ENCODE results near the gene MIPOL1.

MIPOL1 gene

GRCh38 chr14:37232907-37233481 is 35.3 kb downstream of the MIPOL1 start:
- peak; percentile 17 for DNase-seq (ENCODE audit: low spot score)

DNA sequence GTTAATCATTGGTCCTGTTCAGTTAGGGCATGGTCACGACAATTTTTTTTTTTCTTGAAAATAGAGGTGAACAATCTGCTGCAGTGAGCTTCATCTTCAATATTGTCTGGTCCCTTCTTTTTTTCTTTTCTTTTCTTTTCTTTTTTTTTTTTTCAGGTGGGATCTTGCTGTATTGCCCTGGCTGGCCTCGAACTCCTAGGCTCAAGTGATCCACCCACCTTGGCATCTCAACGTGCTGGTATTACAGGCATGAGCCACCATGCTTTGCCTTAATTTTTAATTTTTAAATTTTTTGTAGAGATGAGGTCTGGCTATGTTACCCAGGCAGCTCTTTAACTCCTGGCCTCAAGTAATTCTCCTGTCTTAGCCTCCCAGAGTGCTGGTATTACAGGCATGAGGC is 36.5 kb downstream of the MIPOL1 start:
- DNase-seq (ENCODE audit: low spot score), result no peak

DNA sequence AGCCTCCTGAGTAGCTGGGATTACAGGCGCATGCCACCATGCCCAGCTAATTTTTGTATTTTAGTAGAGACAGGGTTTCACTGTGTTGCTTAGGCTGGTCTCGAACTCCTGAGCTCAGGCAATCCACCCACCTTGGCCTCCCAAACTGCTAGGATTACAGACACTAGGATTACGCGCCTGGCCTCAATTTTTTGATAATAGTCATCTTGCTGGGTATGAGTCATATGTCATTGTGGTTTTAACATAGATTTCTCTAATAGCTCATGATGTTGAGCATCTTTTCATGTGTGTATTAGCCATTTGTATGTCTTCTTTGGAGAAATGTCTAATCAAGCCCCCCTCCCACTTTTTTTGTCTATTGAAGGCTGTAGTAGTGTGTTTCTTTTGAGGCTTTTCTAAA is 38.3 kb downstream of the MIPOL1 start:
- DNase-seq (ENCODE audit: low spot score), result peak; percentile 2

GRCh38 chr14:37237094-37237493 is 39.4 kb downstream of the MIPOL1 start:
- DNase-seq (ENCODE audit: low spot score), result no peak

DNA sequence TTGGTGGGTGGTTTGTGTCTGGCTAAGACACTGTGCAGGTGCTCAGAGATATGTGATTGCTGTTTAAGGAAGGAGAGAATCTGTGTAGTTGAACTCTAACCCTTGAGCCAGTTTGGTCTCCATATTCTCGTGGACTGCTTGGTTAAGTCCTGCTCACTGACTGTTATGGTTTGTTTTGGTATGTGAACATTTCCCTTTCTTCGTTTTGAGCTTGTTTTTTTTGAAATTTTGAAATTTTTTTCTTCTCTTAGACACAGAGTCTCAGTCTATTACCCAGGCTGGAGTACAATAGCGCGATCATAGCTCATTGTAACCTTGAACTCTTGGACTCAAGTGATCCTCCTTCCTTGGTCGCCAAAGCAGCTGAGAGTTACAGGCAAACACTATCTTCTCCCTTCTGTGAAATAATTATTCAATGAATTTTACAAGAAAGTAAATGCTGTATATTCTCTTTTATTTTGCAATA is 40.0 kb downstream of the MIPOL1 start:
- no peak for DNase-seq (ENCODE audit: low spot score)

DNA sequence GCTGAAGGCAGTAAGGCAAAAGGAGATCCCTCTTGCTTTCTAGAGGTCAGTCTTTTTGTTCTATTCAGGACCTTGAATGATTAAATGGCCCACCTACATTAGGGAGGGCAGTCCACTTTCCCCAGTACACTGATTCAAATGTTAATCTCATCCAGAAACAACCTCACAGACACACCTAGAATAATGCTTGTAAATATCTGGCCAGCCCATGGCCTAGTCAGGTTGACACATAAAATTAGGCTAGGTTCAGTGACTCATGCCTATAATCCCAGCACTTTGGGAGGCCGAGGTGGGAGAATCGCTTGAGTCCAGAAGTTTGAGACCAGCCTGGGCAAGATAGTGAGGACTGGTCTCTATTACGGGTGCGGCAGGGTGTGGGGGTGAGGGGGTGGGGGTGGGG is 43.5 kb downstream of the MIPOL1 start:
- DNase-seq (ENCODE audit: low spot score), result no peak

DNA sequence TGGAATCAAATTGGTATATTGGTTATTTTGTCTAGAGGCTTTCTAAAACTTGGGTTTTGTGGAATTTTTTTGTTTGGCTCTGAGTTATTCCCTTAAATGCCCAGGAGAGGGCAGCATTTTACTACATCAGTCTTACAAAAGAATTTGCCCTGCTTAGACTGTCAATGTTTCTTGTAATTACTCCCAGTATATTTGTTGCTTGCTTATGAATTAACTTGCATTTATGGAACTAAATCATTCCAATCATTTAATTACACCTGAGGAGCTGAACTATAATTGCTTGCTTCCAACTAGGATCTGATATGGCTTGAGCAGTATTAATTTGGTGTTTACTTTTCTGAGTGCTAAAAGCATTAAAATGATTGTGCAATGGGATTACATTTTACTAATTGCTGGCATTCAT is 48.7 kb downstream of the MIPOL1 start:
- peak; percentile 17 for DNase-seq (ENCODE audit: low spot score)

GRCh38 chr14:37247791-37248461 is 50.2 kb downstream of the MIPOL1 start:
- no peak for DNase-seq (ENCODE audit: low spot score)

- DNase-seq (ENCODE audit: low spot score), result no peak
These were observed 54.0 kb downstream of the MIPOL1 start for GRCh38 chr14:37251775-37252174.

- no peak for DNase-seq (ENCODE audit: low spot score)
These were observed 54.7 kb downstream of the MIPOL1 start for GRCh38 chr14:37252434-37252833.

- peak; percentile 6 for DNase-seq (ENCODE audit: low spot score)
These were observed 56.2 kb downstream of the MIPOL1 start for GRCh38 chr14:37253905-37254304.

- no peak for DNase-seq (ENCODE audit: low spot score)
These were observed 56.7 kb downstream of the MIPOL1 start for GRCh38 chr14:37254411-37254947.

DNA sequence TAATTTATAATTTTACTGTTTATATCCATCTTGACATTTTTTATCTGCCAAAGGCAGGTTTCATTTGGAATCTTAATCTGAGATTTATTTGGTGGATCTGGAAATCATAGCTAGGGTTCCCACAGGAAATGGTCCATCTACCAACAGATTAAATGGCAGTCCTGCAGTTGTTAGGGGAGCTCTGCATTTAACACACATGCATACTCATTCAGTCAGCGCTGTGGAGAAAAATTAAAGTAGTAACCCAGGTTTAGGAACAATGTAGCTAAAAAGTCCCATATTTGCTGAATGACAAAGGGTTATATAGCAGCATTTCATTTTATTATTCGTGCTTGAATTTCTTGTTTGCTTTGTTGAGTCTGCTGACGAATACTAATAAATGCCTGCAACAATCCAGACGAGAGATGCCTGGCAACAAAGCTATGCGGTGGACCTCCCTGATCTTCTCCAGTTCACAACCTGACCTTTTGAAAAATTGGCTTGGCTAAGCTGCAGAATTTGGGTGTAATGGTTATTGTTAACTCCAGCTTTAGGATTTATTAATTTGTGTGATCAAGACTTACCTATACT is 59.8 kb downstream of the MIPOL1 start:
- no peak for DNase-seq (ENCODE audit: low spot score)

DNA sequence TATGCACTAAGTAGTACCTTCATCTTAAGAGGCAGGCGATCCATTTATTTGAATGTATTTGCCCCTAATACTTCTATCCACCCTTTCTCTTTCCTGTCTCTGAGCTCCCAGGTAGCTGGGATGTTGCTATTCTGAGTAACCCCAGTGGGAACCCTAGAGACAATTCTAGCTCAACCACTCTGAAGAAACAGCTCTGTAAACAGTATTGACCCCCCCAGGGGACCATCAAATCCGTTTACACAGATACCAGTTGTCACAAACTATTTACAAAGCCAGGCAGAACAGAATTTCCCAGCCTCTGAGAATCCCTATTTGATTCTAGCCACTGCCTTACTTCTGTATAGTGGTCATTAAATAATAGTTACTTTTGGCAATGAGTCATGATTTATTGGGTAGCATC is 64.9 kb downstream of the MIPOL1 start:
- no peak for DNase-seq (ENCODE audit: low spot score)

- DNase-seq (ENCODE audit: low spot score), result no peak
These were observed 66.0 kb downstream of the MIPOL1 start for GRCh38 chr14:37263656-37264236.

DNA sequence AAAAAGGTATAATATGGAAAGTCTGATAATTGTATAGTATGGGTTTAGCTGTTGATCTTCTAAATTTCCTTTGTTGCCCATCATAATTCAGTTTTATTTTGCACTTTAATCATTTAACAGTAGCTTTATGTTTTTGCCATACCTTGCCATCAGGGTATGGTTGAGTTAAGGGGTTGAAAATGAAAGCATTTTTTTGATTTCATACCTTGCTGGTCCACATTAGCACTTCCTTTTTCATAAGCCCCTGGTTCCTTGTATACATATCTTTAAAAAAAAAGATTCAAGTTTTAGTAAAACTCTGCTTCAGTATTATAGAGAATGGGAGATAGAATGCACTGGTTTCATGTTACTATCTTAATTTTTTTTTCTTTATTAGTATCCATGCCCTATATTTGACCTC is 71.1 kb downstream of the MIPOL1 start:
- no peak for DNase-seq (ENCODE audit: low spot score)

DNA sequence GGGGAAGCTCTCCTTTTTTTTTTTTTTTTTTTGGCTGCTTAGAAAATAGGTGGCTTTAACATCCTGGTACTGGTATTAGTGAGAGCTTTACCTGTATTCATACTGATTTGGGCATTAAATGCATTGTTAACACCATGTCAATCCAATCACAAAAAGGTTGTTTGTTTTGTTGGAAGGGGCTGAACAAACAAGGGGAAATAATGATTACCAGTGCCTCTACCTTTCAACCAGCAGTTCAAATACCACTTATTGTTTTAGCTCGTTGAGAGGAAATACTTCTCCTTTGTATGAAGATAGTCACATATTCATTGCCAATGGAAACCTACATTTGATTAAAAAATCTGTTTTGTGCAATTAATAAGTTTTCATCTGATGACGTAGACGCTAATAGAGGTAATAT is 72.9 kb downstream of the MIPOL1 start:
- no peak for DNase-seq (ENCODE audit: low spot score)

DNA sequence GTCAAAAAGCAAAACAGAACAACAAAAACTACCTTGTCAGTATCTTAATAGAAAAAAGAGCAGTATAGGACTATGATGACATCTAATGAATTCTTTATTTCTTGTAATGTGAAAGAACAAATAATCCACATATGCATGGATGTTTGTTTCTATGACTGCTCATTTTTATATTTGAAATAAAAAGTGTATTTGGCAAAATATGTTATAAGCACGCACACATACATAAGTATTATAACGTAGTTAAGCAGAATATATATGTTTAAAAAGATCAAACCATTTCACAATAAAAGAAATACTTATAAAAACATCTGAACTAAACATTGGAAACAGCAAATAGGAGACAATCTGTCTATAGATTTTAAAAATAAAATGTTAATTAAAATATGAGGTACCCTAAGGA is 74.8 kb downstream of the MIPOL1 start:
- DNase-seq (ENCODE audit: low spot score), result no peak

DNA sequence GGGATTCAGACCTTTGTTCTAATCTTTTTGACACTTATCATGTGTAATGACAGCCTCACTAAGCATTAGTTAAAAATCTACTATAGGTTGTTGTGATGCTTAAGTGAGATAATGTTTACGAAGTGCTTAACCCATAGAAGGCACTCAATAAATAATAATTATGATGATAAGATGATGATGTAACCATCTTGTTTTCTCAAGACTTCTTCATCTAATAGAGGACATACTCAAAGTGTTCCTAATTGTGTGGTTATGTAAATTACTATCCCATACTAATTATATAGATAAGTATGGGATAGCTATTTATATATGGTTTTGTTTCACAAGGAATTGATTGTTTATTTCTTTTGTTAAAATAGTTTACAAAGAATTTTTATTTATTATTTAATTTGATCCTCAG is 76.9 kb downstream of the MIPOL1 start:
- DNase-seq (ENCODE audit: low spot score), result no peak

DNA sequence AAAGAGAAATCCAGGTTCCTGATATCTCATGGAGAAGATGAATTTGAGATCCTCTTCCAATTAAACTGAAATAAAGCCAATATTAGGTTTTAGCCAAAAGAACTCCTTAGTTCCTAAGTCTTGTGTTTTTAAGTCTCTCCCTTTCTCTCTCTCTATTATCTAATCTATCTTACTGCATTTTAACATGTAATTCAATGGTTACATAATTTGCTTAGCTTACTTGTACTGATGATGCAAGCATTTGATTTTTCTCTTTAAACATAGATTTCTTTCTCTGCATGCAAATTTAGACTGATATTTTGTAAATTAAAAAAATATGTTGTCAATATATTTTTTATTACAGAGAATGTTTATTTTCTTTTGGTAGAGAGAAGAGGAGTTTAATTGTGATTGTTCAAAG is 78.2 kb downstream of the MIPOL1 start:
- no peak for DNase-seq (ENCODE audit: low spot score)

DNA sequence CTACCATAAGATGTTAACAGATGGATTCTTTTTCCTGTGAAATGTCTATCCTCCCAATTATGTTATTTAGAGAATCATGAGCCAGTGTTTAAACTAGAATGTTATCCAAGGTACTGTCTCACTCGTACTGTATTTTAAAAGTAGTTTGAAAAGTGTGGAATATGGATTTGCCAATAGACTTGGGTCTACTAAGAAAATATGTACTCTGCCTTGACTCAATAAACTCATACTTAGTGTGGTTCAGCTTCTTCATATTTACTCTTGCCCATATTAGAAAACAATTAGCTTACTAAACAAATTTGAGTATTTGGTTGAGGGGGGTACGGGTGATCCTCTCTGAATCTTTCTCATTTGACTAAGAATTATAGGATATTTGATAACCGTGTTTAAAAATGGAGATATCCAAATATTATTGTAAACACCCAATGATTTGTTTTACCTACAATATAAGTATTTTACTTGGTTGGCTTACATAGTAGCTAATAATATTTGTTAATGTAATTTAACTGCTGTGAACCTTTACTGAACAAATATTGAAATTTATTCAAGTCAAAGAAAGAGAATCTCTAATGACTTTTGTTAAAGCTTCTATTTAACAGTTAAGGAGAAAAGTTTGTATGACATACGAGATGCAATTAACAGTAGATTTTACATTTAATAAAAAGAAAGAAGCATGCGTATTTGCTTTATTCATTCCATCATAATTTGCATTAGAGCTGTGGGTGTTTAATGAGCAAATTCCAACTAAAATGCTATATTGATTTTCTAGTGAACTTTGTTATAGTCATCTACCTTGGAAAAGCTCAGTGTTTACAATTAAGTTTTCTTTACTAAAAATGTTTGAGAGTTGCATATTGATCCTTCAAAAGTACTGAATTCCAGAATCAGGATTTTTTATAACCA is 81.2 kb downstream of the MIPOL1 start:
- DNase-seq (ENCODE audit: low spot score), result no peak

- no peak for DNase-seq (ENCODE audit: low spot score)
These were observed 82.1 kb downstream of the MIPOL1 start for GRCh38 chr14:37279818-37280217.

Data from hepatic stellate cell (primary cell).